ENCODE data around the gene SNTG2. TPM values are rescaled to one million over a fixed set of nuclear protein-coding genes. Genes with fewer than 3 reads are reported as not detected.

SNTG2 gene
- total and polyA plus RNA-seq, 10 of the 15 experiments (the other 5 are each of a cell fraction or from before 2014, with no cell fraction given), result not detected

DNA sequence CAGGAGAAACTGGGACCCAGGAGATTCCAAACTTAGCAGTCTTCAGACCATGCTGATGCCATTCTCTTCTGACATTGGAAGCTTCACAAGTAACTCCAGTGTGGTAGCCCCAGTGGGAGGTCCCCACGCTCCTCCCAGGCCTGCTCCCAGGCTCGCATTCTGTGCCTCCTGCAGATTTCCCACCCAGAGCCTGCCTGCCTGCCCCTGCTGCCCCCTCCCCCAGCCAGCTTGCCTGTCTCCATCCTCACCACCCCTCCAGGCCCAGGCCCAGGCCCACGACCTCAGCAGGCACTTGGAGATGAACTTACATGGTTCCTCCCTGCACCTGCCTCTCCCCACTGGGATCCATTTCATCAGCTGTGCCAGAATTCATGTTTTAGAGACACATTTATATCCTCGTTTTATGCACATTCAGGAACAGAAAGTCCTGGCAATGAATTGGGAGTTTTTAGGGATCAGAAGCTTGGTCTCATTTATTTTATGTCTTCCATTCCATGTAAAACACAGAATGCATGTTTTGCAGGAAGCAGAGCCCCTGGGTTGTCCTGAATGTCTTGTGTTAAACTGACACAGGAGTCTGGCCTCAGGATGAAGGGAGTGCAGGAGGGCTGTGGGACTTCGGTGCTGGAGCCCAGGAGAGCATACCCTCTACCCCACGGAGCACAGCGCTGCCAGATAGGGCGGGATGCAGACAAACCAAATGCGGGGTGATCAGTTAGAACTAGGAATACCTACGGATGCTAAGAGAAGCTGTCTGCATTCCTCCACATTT lies 150.5 kb downstream of the SNTG2 start:
- no peaks in the 10 kb centered on the region for H3K79me2 ChIP-seq (ENCODE audit: control insufficient read depth, insufficient read depth, low read length)
- no peak overlapping the region for H3K4me2 ChIP-seq (ENCODE audit: control insufficient read depth, insufficient read depth)
- no peaks in the 10 kb centered on the region for H4K20me1 ChIP-seq (ENCODE audit: control insufficient read depth, insufficient read depth)
- no peaks in the 10 kb centered on the region for H3K27me3 ChIP-seq (replicated peaks in 1 of 2; ENCODE audit: control insufficient read depth in 2 of 2, insufficient read depth in 2 of 2, low read length in 1 of 2)
- no peak overlapping the region for H2AFZ ChIP-seq (ENCODE audit: control insufficient read depth, low read depth, low read length)
- H3K36me3 ChIP-seq (ENCODE audit: control insufficient read depth in 2 of 2, insufficient read depth in 2 of 2, low read length in 1 of 2), result no peaks in the 10 kb centered on the region
- POLR2A ChIA-PET, result no interaction called here
- H3K27ac ChIP-seq (ENCODE audit: control insufficient read depth, insufficient read depth), result no peak overlapping the region
- H3K4me3 ChIP-seq, result no peak overlapping the region
- intact Hi-C loops (cut with micrococcal nuclease; ENCODE audit: unreplicated experiment), result no loop called here
- no peaks in the 10 kb centered on the region for H3K4me1 ChIP-seq (ENCODE audit: control insufficient read depth, insufficient read depth, low read length)
- TF ChIP-seq SUPT20H (IDR thresholded peaks at IDR 0.05; ENCODE audit: borderline replicate concordance, control insufficient read depth, low read depth, low read length) (no peak), JUNB (IDR thresholded peaks at IDR 0.05) (no peak), TARDBP (IDR thresholded peaks at IDR 0.05; ENCODE audit: borderline replicate concordance) (no peak), KDM1A (IDR thresholded peaks at IDR 0.05; ENCODE audit: borderline replicate concordance) (no peak), RAD51 (IDR thresholded peaks at IDR 0.05) (no peak), CEBPB (IDR thresholded peaks at IDR 0.05; ENCODE audit: borderline replicate concordance in 1 of 2, low read depth in 2 of 2, low read length in 2 of 2) (no peak), KLF5 (IDR thresholded peaks at IDR 0.05; ENCODE audit: partially characterized antibody) (no peak), SP1 (IDR thresholded peaks at IDR 0.05; ENCODE audit: low read depth, low read length) (no peak), MYB (IDR thresholded peaks at IDR 0.05; ENCODE audit: borderline replicate concordance, low read depth, low read length) (no peak)
- TF ChIP-seq, protein P1, sequence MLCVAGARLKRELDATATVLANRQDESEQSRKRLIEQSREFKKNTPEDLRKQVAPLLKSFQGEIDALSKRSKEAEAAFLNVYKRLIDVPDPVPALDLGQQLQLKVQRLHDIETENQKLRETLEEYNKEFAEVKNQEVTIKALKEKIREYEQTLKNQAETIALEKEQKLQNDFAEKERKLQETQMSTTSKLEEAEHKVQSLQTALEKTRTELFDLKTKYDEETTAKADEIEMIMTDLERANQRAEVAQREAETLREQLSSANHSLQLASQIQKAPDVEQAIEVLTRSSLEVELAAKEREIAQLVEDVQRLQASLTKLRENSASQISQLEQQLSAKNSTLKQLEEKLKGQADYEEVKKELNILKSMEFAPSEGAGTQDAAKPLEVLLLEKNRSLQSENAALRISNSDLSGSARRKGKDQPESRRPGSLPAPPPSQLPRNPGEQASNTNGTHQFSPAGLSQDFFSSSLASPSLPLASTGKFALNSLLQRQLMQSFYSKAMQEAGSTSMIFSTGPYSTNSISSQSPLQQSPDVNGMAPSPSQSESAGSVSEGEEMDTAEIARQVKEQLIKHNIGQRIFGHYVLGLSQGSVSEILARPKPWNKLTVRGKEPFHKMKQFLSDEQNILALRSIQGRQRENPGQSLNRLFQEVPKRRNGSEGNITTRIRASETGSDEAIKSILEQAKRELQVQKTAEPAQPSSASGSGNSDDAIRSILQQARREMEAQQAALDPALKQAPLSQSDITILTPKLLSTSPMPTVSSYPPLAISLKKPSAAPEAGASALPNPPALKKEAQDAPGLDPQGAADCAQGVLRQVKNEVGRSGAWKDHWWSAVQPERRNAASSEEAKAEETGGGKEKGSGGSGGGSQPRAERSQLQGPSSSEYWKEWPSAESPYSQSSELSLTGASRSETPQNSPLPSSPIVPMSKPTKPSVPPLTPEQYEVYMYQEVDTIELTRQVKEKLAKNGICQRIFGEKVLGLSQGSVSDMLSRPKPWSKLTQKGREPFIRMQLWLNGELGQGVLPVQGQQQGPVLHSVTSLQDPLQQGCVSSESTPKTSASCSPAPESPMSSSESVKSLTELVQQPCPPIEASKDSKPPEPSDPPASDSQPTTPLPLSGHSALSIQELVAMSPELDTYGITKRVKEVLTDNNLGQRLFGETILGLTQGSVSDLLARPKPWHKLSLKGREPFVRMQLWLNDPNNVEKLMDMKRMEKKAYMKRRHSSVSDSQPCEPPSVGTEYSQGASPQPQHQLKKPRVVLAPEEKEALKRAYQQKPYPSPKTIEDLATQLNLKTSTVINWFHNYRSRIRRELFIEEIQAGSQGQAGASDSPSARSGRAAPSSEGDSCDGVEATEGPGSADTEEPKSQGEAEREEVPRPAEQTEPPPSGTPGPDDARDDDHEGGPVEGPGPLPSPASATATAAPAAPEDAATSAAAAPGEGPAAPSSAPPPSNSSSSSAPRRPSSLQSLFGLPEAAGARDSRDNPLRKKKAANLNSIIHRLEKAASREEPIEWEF (IDR thresholded peaks at IDR 0.05; ENCODE audit: insufficient replicate concordance, low read depth, low read length), result no peak
- no peak for DNase-seq (ENCODE audit: low read depth, low spot score)
- no peak for FAIRE-seq
- in situ Hi-C loops (cut with MboI), result no loop called here
- CTCF ChIA-PET, result interaction anchor here (2.6 kb wide), 1 partner anchor 39 kb away, joined by 7 read pairs; no protein-coding TSS in a partner anchor
- 15% methylated on average over 9 of the region's 10 CpGs for WGBS (ENCODE audit: insufficient coverage, insufficient replicate concordance, low lambda C conversion rate, missing lambda C conversion rate)
- H3K9me3 ChIP-seq (replicated peaks; ENCODE audit: control insufficient read depth, insufficient read depth, low read length), result no peaks in the 10 kb centered on the region
- SMC1A ChIA-PET (ENCODE audit: uncharacterized antibody, unreplicated experiment), result no interaction called here
- RAD21 ChIA-PET (ENCODE audit: unreplicated experiment), result no interaction called here
- no peak for ATAC-seq
- BruUV-seq (replicated peaks), result no TSS peak
- no peak overlapping the region for H3K9ac ChIP-seq (ENCODE audit: control insufficient read depth, insufficient read depth, low read length)
